WERI-Rb-1 (cell line): ENCODE results near the gene CCNC.

Experiments
- DNase-seq: peaks from one replicate; pipeline ENCODE4 v3.0.0-alpha.2; 2020
- H3K27ac ChIP-seq: fragments of 250-450 bp; sonication (Bioruptor Pico); 2 replicates; pipeline ENCODE4 v1.5.1; 2020; ENCODE audit warnings: mild to moderate bottlenecking, moderate library complexity
- H3K27me3 ChIP-seq: fragments of 250-450 bp; sonication (Bioruptor Pico); 2 replicates; pipeline ENCODE4 v1.5.1; 2021; ENCODE audit warnings: mild to moderate bottlenecking, low read depth, moderate library complexity; ENCODE audit not compliant: insufficient read depth, severe bottlenecking
- H3K36me3 ChIP-seq: fragments of 250-450 bp; sonication (Bioruptor Pico); 2 replicates; pipeline ENCODE4 v1.5.1; 2020; ENCODE audit warnings: mild to moderate bottlenecking, moderate library complexity
- H3K4me3 ChIP-seq: 2 replicates; pipeline ENCODE4 v1.5.1; 2011; ENCODE audit warnings: low read depth, mild to moderate bottlenecking, control low read depth, low read length
- H3K9me3 ChIP-seq: fragments of 250-450 bp; sonication (Bioruptor Pico); 2 replicates; pipeline ENCODE4 v1.5.1; 2021; ENCODE audit warnings: mild to moderate bottlenecking, moderate library complexity; ENCODE audit not compliant: severe bottlenecking
- TF ChIP-seq, protein P1 (sequence below): IDR thresholded peaks from 2 replicates; pipeline ENCODE4 v1.5.1; 2011; ENCODE audit warnings: low read depth, mild to moderate bottlenecking, control low read depth, inconsistent platforms, low read length

Gene CCNC

DNA sequence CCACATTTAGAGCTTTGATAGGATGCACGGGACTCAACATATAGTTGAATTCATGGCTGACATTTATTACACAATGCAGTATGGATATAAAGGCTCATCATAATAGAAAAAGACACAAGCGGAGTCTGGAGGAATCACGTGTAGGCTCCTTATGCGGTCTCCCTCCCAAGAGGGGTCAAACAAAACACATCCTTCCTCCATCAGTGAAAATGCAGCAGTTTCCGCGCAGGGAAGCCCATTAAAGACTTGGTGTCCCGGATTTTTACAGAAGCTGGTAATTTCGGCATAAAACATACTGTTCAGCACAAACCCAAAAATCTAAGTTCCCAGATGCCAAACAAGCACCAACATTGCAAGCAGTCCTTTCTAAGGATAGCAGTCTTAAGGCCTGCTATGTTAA lies 54.4 kb downstream of the CCNC start:
- H3K27me3 ChIP-seq = no peaks in the 10 kb centered on the region
- H3K27ac ChIP-seq = no peak overlapping the region
- no peaks in the 10 kb centered on the region for H3K9me3 ChIP-seq
- TF ChIP-seq, protein P1, sequence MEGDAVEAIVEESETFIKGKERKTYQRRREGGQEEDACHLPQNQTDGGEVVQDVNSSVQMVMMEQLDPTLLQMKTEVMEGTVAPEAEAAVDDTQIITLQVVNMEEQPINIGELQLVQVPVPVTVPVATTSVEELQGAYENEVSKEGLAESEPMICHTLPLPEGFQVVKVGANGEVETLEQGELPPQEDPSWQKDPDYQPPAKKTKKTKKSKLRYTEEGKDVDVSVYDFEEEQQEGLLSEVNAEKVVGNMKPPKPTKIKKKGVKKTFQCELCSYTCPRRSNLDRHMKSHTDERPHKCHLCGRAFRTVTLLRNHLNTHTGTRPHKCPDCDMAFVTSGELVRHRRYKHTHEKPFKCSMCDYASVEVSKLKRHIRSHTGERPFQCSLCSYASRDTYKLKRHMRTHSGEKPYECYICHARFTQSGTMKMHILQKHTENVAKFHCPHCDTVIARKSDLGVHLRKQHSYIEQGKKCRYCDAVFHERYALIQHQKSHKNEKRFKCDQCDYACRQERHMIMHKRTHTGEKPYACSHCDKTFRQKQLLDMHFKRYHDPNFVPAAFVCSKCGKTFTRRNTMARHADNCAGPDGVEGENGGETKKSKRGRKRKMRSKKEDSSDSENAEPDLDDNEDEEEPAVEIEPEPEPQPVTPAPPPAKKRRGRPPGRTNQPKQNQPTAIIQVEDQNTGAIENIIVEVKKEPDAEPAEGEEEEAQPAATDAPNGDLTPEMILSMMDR = no peak
- peak overlapping the region; percentile 65 for H3K4me3 ChIP-seq
- no peak for DNase-seq
- H3K36me3 ChIP-seq = no peaks in the 10 kb centered on the region; the same call in 1 of the 2 replicates

DNA sequence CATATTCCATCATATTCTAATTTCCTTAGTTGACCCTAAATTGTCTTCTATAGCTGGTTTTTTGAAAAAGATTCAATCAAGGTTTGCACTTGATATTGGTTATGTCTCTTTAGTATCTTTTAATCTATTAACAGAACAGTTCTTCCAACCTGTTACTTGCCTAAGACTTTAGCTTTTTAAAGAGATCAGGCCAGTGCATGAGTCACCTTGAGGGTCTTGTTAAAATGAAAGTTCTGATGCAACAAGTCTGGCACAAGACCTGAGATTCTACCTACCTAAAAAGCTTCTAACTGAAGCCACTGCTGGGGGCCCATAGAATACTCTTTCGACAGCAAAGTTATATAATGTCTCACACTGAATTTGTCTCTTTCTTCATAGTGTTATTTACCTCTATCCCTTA lies 56.4 kb downstream of the CCNC start:
- peaks cover 3% of the 10 kb centered on the region; the same call in 1 of the 2 replicates for H3K36me3 ChIP-seq
- H3K27me3 ChIP-seq = no peaks in the 10 kb centered on the region
- H3K4me3 ChIP-seq = no peak overlapping the region
- H3K9me3 ChIP-seq = no peaks in the 10 kb centered on the region
- H3K27ac ChIP-seq = no peak overlapping the region
- TF ChIP-seq, protein P1 = no peak
- DNase-seq = no peak

DNA sequence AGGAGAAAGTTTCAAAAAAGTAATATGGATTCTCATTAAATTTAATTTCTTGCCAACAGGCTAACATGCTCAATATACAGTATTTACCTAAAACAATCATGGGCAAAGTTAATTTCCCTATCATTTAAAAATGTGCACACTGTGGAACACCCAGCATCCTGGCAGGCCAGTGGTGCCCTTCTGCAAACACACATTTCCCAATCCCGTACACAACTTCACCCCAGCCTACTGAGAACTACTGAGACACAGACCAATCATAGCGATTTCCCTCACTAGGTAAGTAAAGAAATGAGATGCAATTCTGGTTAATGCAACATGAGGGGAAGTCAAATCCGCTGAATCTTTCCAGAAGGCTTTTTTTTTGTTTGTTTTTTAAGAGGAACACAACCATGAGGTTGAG lies 60.8 kb downstream of the CCNC start:
- no peak for DNase-seq
- H3K4me3 ChIP-seq = no peak overlapping the region
- no peaks in the 10 kb centered on the region for H3K27me3 ChIP-seq
- H3K36me3 ChIP-seq = peaks cover 6% of the 10 kb centered on the region
- TF ChIP-seq, protein P1 = no peak
- no peak overlapping the region for H3K27ac ChIP-seq
- no peaks in the 10 kb centered on the region for H3K9me3 ChIP-seq

DNA sequence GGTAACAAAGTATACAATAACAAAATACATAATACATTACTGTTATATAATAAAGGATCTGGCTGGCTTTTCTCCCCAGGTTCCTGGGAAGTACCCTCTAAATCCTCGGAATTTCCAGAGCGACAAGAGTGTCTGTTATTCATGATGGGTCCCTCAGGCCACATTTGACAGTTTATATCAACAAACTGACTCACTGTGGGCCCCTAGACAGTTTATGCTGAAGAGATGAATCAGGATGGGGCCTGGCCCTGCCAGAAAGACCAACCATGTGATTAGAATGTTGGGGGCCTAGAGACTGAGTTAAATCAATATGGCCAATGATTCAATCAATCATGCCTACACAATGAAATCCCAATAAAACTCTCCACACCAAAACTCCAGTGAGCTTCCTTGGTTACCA lies 66.7 kb downstream of the CCNC start:
- TF ChIP-seq, protein P1 = no peak
- Histone ChIP-seq H3K36me3 (peaks cover 3% of the 10 kb centered on the region), H3K4me3 (no peak overlapping the region), H3K27ac (no peak overlapping the region), H3K9me3 (no peaks in the 10 kb centered on the region), H3K27me3 (no peaks in the 10 kb centered on the region)
- no peak for DNase-seq

DNA sequence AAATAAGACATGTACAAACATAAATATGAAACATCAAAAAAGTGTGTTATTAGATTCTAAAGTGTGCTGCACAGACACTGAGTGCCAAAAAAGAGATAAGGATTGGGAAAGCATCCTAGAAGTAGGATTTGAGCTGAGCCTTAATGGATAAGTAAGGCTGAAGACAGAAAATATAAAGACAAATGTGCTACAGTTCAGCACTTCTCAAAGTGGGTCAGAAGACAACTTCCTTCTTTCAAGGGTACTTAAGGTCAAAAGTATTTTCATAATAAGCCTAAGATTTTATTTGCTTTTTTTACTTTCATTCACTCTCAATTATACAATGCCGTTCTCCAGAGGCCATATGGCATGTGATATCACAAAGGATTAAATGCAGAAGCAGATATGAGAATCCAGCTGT lies 70.0 kb downstream of the CCNC start:
- no peak for DNase-seq
- Histone ChIP-seq H3K27me3 (no peaks in the 10 kb centered on the region), H3K27ac (no peak overlapping the region), H3K36me3 (peaks cover 1% of the 10 kb centered on the region), H3K4me3 (no peak overlapping the region), H3K9me3 (no peaks in the 10 kb centered on the region)
- TF ChIP-seq, protein P1 = no peak

DNA sequence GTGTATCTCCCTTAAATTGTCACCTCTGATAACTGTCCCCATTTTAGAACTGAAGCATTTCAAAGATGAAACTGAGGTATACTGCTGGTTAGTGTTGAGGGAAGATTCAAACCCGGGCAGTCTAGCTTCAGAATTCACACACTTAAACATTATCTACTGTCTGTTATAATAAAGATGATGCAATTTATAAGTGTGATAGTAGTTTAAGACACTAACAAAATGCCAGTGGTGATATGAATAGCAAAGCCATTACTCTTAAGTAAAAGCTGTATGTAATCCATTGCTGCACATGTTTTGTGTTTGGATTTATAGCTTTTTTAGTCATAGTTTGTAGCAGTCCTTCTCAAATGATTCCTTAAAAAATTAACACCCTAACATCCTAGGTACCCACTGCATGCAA lies 73.0 kb downstream of the CCNC start:
- peaks cover 3% of the 10 kb centered on the region; the same call in 1 of the 2 replicates for H3K36me3 ChIP-seq
- no peak overlapping the region for H3K4me3 ChIP-seq
- no peaks in the 10 kb centered on the region for H3K27me3 ChIP-seq
- no peak overlapping the region for H3K27ac ChIP-seq
- no peak for DNase-seq
- TF ChIP-seq, protein P1 = no peak
- H3K9me3 ChIP-seq = no peaks in the 10 kb centered on the region
